DMS 273 (cell line): ENCODE measurements around the gene CBS.
"Not testable (repeated sequence)": the region's sequence is repeated elsewhere in the genome, so short reads cannot be mapped to it uniquely, and the experiment has no call there.

Experiments used
- DNase-seq: peaks from one replicate; lab custom pipeline; 2025; ENCODE audit not compliant: unreplicated experiment; lab: John Stamatoyannopoulos, UW

CBS gene

GRCh38 chr21:43068065-43068464, 7.6 kb downstream of the CBS start:
- DNase-seq, result not testable (repeated sequence)

GRCh38 chr21:43066690-43067089, 8.9 kb downstream of the CBS start:
- not testable (repeated sequence) for DNase-seq

- DNase-seq, result not testable (repeated sequence)
These were observed 9.6 kb downstream of the CBS start for GRCh38 chr21:43065991-43066390.

- not testable (repeated sequence) for DNase-seq
These were observed 11.2 kb downstream of the CBS start for GRCh38 chr21:43064265-43064917.

- not testable (repeated sequence) for DNase-seq
These were observed 12.5 kb downstream of the CBS start for GRCh38 chr21:43062955-43063664.

- not testable (repeated sequence) for DNase-seq
These were observed 22.5 kb downstream of the CBS start for GRCh38 chr21:43053112-43053511.

- DNase-seq, result not testable (repeated sequence)
These were observed 29.5 kb downstream of the CBS start for GRCh38 chr21:43045876-43046821.

- not testable (repeated sequence) for DNase-seq
These were observed 30.3 kb downstream of the CBS start for GRCh38 chr21:43045165-43045875.

- not testable (repeated sequence) for DNase-seq
These were observed 31.1 kb downstream of the CBS start for GRCh38 chr21:43044547-43044946.

- not testable (repeated sequence) for DNase-seq
These were observed 32.3 kb downstream of the CBS start for GRCh38 chr21:43043291-43043690.

GRCh38 chr21:43042169-43042568, 33.5 kb downstream of the CBS start:
- DNase-seq, result not testable (repeated sequence)

- not testable (repeated sequence) for DNase-seq
These were observed 37.0 kb downstream of the CBS start for GRCh38 chr21:43038659-43039044.

- DNase-seq, result not testable (repeated sequence)
These were observed 37.5 kb downstream of the CBS start for GRCh38 chr21:43037918-43038658.

GRCh38 chr21:43036889-43037288, 38.7 kb downstream of the CBS start:
- DNase-seq, result not testable (repeated sequence)

- no peak for DNase-seq
These were observed 40.8 kb downstream of the CBS start for GRCh38 chr21:43034826-43035225.

GRCh38 chr21:43034101-43034500, 41.5 kb downstream of the CBS start:
- DNase-seq, result no peak

GRCh38 chr21:43031121-43031619, 44.5 kb downstream of the CBS start:
- no peak for DNase-seq

GRCh38 chr21:43029785-43030184, 45.9 kb downstream of the CBS start:
- DNase-seq, result no peak

GRCh38 chr21:43027846-43028731, 47.5 kb downstream of the CBS start:
- DNase-seq, result no peak
